GM12874 (cell line): ENCODE data around the gene SLC24A3.

ENCODE experiments used
- TF ChIP-seq, protein P1 (sequence below): IDR thresholded peaks from 2 replicates; pipeline ENCODE4 v1.5.1; 2011; ENCODE audit warnings: low read depth, mild to moderate bottlenecking, control low read depth, low read length, moderate library complexity; ENCODE audit not compliant: insufficient read depth

The SLC24A3 gene

GRCh38 chr20:19750101-19750606 lies 537.7 kb downstream of the SLC24A3 start:
- TF ChIP-seq, protein P1, sequence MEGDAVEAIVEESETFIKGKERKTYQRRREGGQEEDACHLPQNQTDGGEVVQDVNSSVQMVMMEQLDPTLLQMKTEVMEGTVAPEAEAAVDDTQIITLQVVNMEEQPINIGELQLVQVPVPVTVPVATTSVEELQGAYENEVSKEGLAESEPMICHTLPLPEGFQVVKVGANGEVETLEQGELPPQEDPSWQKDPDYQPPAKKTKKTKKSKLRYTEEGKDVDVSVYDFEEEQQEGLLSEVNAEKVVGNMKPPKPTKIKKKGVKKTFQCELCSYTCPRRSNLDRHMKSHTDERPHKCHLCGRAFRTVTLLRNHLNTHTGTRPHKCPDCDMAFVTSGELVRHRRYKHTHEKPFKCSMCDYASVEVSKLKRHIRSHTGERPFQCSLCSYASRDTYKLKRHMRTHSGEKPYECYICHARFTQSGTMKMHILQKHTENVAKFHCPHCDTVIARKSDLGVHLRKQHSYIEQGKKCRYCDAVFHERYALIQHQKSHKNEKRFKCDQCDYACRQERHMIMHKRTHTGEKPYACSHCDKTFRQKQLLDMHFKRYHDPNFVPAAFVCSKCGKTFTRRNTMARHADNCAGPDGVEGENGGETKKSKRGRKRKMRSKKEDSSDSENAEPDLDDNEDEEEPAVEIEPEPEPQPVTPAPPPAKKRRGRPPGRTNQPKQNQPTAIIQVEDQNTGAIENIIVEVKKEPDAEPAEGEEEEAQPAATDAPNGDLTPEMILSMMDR: no peak

DNA sequence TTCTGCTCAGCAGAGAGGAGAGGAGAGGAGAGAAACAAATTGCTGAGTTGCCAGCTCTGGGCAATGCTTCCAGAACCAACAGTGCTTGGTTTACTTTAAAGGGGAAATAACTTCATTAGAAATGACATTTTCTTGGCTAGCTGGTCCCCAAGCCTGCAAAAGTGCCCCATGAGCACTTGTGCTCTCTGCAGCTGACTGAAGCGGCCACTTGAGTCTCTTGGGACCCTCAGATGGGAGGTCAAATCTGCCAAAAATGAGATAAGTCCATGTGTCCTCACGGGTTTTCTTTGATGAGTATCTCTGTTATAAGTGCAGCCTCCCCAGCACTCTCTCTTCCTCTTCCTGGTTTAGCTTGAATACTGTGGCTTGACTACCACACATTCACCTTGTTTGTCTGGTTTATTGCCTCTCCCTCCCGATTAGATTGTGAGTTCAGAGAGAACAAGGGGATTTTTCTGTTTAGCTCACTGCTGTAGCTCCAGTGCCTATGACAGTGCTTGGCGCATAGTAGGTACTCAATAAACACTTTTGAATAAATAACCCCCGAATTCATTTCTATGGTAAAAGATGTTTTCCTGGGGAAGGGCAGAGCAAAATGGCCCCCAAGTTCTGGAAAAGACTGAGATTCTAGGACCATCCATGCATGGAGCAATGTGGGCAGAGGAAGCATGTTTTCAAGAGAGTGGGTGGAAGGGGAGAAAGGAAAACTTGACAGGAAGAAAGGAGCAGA lies 538.6 kb downstream of the SLC24A3 start:
- TF ChIP-seq, protein P1: no peak

- TF ChIP-seq, protein P1: no peak
These were observed 544.5 kb downstream of the SLC24A3 start for GRCh38 chr20:19756761-19757486.

DNA sequence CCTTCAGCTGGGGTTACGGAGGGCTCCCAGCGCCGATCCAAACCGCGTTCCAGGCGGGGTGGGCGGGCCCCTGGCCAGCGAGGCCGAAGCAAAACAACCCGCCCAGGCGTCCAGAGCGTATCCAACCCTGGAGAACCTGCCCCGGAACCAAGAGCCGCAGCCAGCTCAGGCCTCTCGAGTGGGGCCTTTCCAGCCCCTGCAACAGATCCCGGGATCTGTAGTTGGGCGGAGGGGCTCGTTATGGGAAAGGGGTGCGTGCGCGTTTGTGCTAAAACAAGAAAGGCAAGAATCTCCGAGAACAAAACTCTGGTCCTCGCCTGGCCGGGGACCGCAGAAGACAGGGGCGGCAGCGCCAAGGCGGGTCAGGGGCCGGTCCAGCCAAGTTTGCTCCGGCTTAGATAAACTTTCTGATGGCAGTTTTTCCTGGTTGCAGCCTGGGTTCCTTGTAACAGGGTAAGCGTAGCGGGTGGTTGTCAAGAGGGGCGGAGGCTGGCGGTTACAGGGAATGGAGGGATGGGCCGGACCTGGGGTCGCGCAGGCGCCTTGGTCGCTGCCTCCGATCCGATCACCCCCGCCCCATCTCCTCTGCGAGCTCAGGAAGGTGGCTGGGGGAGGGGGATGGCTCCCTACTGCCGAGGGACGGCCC lies 545.2 kb downstream of the SLC24A3 start:
- TF ChIP-seq, protein P1: no peak

- TF ChIP-seq, protein P1: no peak
These were observed 545.7 kb downstream of the SLC24A3 start, which contains the start of gene RIN2 for GRCh38 chr20:19758133-19758500. RIN2 (plus strand) TSS chr20:19758258; CDS start chr20:19889602, 131,344 bp downstream.

- TF ChIP-seq, protein P1: no peak
These were observed 546.3 kb downstream of the SLC24A3 start for GRCh38 chr20:19758501-19759331.

- TF ChIP-seq, protein P1: no peak
These were observed 547.9 kb downstream of the SLC24A3 start for GRCh38 chr20:19760371-19760721.
